ENCODE results near the gene E2F8. TPM values are rescaled to one million over a fixed set of nuclear protein-coding genes. Genes with fewer than 3 reads are reported as not detected.

The E2F8 gene
- under 1 TPM in 1 of 2 donors, not detected in 1; 0.26 TPM for total RNA-seq

- WGBS, 2 donors = 0 to 1% methylated on average over 40 to 59 of the region's 59 CpGs
- Histone ChIP-seq H3K9me3 (no peaks in the 10 kb centered on the region), H3K27me3 (peaks cover 0 to 24% of the 10 kb centered on the region in 2 donors), H3K4me3 (peak within 1 kb of the TSS; percentile 21 to 84), H3K4me1 (peaks cover 27% of the 10 kb centered on the region), H3K27ac (no peak within 1 kb of the TSS), H3K36me3 (replicated peaks in 1 of 2; ENCODE audit: insufficient read depth in 1 of 2, low read depth in 2 of 2) (no peaks in the 10 kb centered on the region)
- TF ChIP-seq POLR2A (IDR thresholded peaks at IDR 0.05) (no peak), CTCF (IDR thresholded peaks at IDR 0.05) (no peak)
- intact Hi-C loops (cut with DNase I) = no loop called here
- ATAC-seq (peak; percentile 93), DNase-seq (peak; percentile 85 to 94 (median 92))
Measured at GRCh38 chr11:19240420-19241259, at the start of gene E2F8. TSS of gene E2F8 (minus strand) at chr11:19240945. CDS start at chr11:19240121, 824 bp downstream.

GRCh38 chr11:19290356-19290755 is 49.6 kb upstream of the E2F8 start:
- H3K36me3 ChIP-seq (replicated peaks in 1 of 2; ENCODE audit: insufficient read depth in 1 of 2, low read depth in 2 of 2) = no peaks in the 10 kb centered on the region
- no peak for ATAC-seq
- H3K4me1 ChIP-seq = no peaks in the 10 kb centered on the region
- TF ChIP-seq CTCF (IDR thresholded peaks at IDR 0.05) (no peak), POLR2A (IDR thresholded peaks at IDR 0.05) (no peak)
- H3K4me3 ChIP-seq = no peak overlapping the region
- H3K9me3 ChIP-seq = no peaks in the 10 kb centered on the region
- H3K27ac ChIP-seq = no peak overlapping the region
- intact Hi-C loops (cut with DNase I) = no loop called here
- 85 to 87% methylated on average over 2 of the region's 2 CpGs for WGBS, 2 donors
- DNase-seq = no peak
- no peaks in the 10 kb centered on the region for H3K27me3 ChIP-seq

GRCh38 chr11:19288256-19288655 is 47.5 kb upstream of the E2F8 start:
- no peak for DNase-seq
- no peaks in the 10 kb centered on the region for H3K9me3 ChIP-seq
- H3K4me1 ChIP-seq = no peaks in the 10 kb centered on the region
- H3K4me3 ChIP-seq = no peak overlapping the region
- intact Hi-C loops (cut with DNase I) = no loop called here
- no peak for ATAC-seq
- TF ChIP-seq POLR2A (IDR thresholded peaks at IDR 0.05) (no peak), CTCF (IDR thresholded peaks at IDR 0.05) (no peak)
- 54 to 58% methylated on average over 3 of the region's 3 CpGs for WGBS, 2 donors
- H3K27ac ChIP-seq = no peak overlapping the region
- H3K27me3 ChIP-seq = no peaks in the 10 kb centered on the region
- H3K36me3 ChIP-seq (replicated peaks in 1 of 2; ENCODE audit: insufficient read depth in 1 of 2, low read depth in 2 of 2) = no peaks in the 10 kb centered on the region

GRCh38 chr11:19286411-19286810 is 45.7 kb upstream of the E2F8 start:
- intact Hi-C loops (cut with DNase I) = no loop called here
- WGBS, 2 donors = 79 to 87% methylated on average over 4 of the region's 4 CpGs
- DNase-seq (no peak), ATAC-seq (no peak)
- Histone ChIP-seq H3K27ac (no peak overlapping the region), H3K4me3 (no peak overlapping the region), H3K27me3 (no peaks in the 10 kb centered on the region), H3K36me3 (replicated peaks in 1 of 2; ENCODE audit: insufficient read depth in 1 of 2, low read depth in 2 of 2) (no peaks in the 10 kb centered on the region), H3K9me3 (no peaks in the 10 kb centered on the region), H3K4me1 (no peaks in the 10 kb centered on the region)
- no peak for TF ChIP-seq CTCF (IDR thresholded peaks at IDR 0.05)
- no peak for TF ChIP-seq POLR2A (IDR thresholded peaks at IDR 0.05)

GRCh38 chr11:19284881-19285280 is 44.1 kb upstream of the E2F8 start:
- intact Hi-C loops (cut with DNase I) = no loop called here
- no peak for ATAC-seq
- H3K36me3 ChIP-seq (replicated peaks in 1 of 2; ENCODE audit: insufficient read depth in 1 of 2, low read depth in 2 of 2) = no peaks in the 10 kb centered on the region
- no peak overlapping the region for H3K4me3 ChIP-seq
- 61 to 63% methylated on average over 3 of the region's 3 CpGs for WGBS, 2 donors
- no peaks in the 10 kb centered on the region for H3K9me3 ChIP-seq
- no peak overlapping the region for H3K27ac ChIP-seq
- DNase-seq = no peak
- no peaks in the 10 kb centered on the region for H3K27me3 ChIP-seq
- TF ChIP-seq POLR2A (IDR thresholded peaks at IDR 0.05) (no peak), CTCF (IDR thresholded peaks at IDR 0.05) (no peak)
- no peaks in the 10 kb centered on the region for H3K4me1 ChIP-seq

All from body of pancreas (tissue), 4 donors.